BLaER1 (cell line): ENCODE measurements around the gene ATP10B.

ENCODE experiments used
- H3K27ac ChIP-seq: shearing (Covaris generic); formaldehyde crosslinking; 2 replicates; pipeline ENCODE4 v1.8.1; 2022
- H3K27me3 ChIP-seq: shearing (Covaris generic); formaldehyde crosslinking; 2 replicates; pipeline ENCODE4 v1.8.1; 2022
- H3K36me3 ChIP-seq: shearing (Covaris generic); formaldehyde crosslinking; 2 replicates; pipeline ENCODE4 v1.8.1; 2022
- H3K4me1 ChIP-seq: shearing (Covaris generic); formaldehyde crosslinking; 2 replicates; pipeline ENCODE4 v1.8.1; 2022
- H3K4me2 ChIP-seq: shearing (Covaris generic); formaldehyde crosslinking; 2 replicates; pipeline ENCODE4 v1.8.1; 2022
- H3K4me3 ChIP-seq: shearing (Covaris generic); formaldehyde crosslinking; 2 replicates; pipeline ENCODE4 v1.8.1; 2022
- H3K9ac ChIP-seq: shearing (Covaris generic); formaldehyde crosslinking; 2 replicates; pipeline ENCODE4 v1.8.1; 2022
- H3K9me3 ChIP-seq: shearing (Covaris generic); formaldehyde crosslinking; 2 replicates; pipeline ENCODE4 v1.8.1; 2022
- H4K20me1 ChIP-seq: shearing (Covaris generic); formaldehyde crosslinking; 2 replicates; pipeline ENCODE4 v1.8.1; 2022
- Cebpa-rat ChIP-seq: shearing (Covaris generic); IDR thresholded peaks from 2 replicates; pipeline ENCODE4 v1.8.1; 2022

Gene ATP10B

DNA sequence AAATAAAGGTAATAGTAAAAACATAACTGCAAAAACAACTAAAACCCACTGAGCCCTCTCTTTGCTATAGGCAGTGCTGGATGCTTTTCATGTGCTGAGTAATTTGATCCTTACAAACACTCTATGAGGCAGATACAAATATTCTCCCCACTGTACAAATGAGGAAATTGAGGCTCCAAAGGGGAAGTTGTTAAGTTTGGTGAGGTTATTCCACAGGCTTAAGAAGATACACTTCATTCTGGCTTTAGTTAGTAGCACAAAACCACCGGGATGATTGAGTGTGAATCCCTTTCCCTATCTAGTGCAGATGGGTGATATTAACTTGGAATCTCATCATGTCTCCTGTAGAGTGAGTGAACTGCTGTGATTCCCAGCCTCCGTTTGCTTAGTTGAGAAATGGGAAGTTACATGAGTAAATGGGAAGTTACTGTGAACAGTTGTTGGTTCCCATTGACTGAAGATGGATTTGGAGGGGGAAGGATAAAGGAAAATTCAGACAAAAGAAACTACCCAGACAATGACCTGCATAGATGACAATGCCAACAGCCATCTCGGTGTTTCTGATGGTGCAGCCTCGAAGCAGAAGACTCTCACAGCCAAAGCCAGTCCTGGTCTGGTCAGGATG lies 208.3 kb downstream of the ATP10B start:
- Histone ChIP-seq H4K20me1 (no peaks in the 10 kb centered on the region), H3K4me1 (no peaks in the 10 kb centered on the region), H3K36me3 (no peaks in the 10 kb centered on the region), H3K9me3 (no peaks in the 10 kb centered on the region), H3K4me3 (no peak overlapping the region), H3K9ac (no peak overlapping the region), H3K27ac (no peak overlapping the region), H3K27me3 (no peaks in the 10 kb centered on the region), H3K4me2 (no peak overlapping the region)
- no peak for TF ChIP-seq Cebpa-rat

DNA sequence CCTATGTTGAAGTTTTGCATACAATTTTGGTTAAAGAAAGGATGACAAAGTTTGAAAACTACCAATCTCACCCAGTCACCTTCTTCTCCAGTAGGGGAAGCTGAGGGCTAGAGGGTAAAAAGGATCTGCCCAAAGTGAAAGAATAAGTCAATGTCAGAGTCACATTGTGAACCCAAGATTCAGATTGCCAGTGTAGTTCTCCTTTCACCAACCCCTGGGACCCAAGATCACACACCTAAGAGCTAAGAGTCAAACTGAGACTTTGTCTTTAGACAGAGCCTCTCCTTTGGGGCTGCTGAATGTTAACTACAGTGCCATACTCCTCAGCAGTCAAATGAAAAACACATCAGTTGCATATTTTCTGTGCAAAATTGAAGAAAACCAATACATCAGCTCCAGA lies 210.6 kb downstream of the ATP10B start:
- Histone ChIP-seq H3K4me1 (no peaks in the 10 kb centered on the region), H3K9ac (no peak overlapping the region), H3K27me3 (no peaks in the 10 kb centered on the region), H3K27ac (no peak overlapping the region), H3K4me2 (no peak overlapping the region), H3K36me3 (no peaks in the 10 kb centered on the region), H3K9me3 (no peaks in the 10 kb centered on the region), H3K4me3 (no peak overlapping the region), H4K20me1 (no peaks in the 10 kb centered on the region)
- no peak for TF ChIP-seq Cebpa-rat

DNA sequence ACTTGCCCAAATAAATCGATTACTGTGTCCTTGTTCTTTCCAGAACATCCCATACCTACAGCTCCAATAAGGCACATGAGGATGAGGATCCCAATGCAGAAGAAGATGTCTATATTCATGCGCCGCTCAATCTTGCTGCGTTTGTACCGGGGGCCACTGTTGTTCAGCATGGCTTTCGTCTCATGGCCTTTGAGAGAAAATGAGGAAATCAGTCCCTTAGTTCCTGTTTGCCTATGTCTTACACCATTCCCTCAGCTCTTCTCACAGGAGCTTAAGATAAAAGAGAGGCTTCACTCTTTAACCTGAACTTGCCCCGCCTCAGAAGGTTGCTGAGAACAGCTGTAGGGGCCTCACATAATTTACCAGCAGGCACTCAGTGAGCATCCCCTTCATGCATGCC lies 211.6 kb downstream of the ATP10B start:
- Histone ChIP-seq H3K4me1 (no peaks in the 10 kb centered on the region), H3K27me3 (no peaks in the 10 kb centered on the region), H3K4me2 (no peak overlapping the region), H4K20me1 (no peaks in the 10 kb centered on the region), H3K27ac (no peak overlapping the region), H3K4me3 (no peak overlapping the region), H3K9me3 (no peaks in the 10 kb centered on the region), H3K36me3 (no peaks in the 10 kb centered on the region), H3K9ac (no peak overlapping the region)
- TF ChIP-seq Cebpa-rat, result no peak

GRCh38 chr5:160638161-160638742 lies 213.8 kb downstream of the ATP10B start:
- Histone ChIP-seq H4K20me1 (no peaks in the 10 kb centered on the region), H3K27ac (no peak overlapping the region), H3K4me3 (no peak overlapping the region), H3K9me3 (no peaks in the 10 kb centered on the region), H3K4me1 (no peaks in the 10 kb centered on the region), H3K9ac (no peak overlapping the region), H3K27me3 (no peaks in the 10 kb centered on the region), H3K4me2 (no peak overlapping the region), H3K36me3 (no peaks in the 10 kb centered on the region)
- no peak for TF ChIP-seq Cebpa-rat

DNA sequence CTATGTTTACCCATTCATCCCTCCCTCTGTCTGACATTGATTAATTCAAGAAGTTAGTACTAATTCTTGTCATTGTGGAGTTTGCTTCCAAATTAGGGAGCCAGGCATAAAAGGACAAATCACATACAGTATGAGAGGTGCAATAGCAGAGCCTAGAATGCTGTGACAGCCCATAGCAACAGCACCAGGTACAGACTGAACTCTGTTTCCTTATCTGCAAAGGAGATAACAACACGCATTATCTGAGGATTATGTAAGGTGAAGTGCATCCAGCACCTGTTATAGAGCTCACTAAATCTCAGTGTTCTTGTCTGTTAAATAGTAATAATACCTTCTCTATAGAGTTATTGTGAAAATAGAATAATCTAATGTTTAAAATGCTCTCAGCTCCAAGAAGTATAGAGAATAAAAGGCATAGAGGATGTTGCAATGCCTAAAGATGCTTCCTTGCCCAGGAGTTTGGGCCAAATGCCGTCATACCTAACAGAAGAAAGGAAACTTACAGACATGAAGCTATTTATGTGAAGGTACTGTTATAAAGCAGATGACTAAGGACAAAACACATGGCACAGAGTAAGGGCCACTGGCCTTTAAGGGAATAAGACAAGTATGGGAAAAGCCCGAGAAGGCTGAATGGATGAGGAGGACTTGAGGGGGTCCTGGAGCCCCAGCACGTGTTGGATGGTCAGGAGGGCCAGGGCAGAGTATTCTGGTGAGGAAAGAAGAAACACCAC lies 214.5 kb downstream of the ATP10B start:
- H3K9ac ChIP-seq, result no peak overlapping the region
- H3K4me2 ChIP-seq, result no peak overlapping the region
- H3K9me3 ChIP-seq, result no peaks in the 10 kb centered on the region
- H3K27me3 ChIP-seq, result no peaks in the 10 kb centered on the region
- no peak overlapping the region for H3K4me3 ChIP-seq
- H3K27ac ChIP-seq, result no peak overlapping the region
- no peaks in the 10 kb centered on the region for H3K4me1 ChIP-seq
- H3K36me3 ChIP-seq, result no peaks in the 10 kb centered on the region
- no peaks in the 10 kb centered on the region for H4K20me1 ChIP-seq
- no peak for TF ChIP-seq Cebpa-rat

DNA sequence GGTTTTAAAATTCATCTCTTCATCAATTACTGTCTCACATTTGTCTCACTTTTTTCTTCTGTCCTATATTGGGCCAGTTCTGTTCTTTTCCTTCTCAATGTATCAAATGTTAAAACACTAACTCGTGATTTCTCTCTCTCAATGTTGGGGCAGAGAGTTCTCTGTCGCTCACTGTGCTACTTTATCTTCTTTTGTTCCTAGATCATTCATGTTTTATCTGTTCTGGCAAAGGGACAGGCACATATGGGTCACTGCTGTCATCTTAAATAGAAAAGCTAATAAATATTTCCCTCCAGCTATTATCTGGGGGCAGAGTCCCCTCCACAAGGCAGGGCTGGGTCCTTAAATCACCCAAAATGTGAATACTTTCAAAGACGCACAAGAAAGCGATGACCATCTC lies 216.3 kb downstream of the ATP10B start:
- no peaks in the 10 kb centered on the region for H3K4me1 ChIP-seq
- H3K4me3 ChIP-seq, result no peak overlapping the region
- H3K27me3 ChIP-seq, result no peaks in the 10 kb centered on the region
- no peak for TF ChIP-seq Cebpa-rat
- H3K36me3 ChIP-seq, result no peaks in the 10 kb centered on the region
- H4K20me1 ChIP-seq, result no peaks in the 10 kb centered on the region
- no peak overlapping the region for H3K27ac ChIP-seq
- H3K4me2 ChIP-seq, result no peak overlapping the region
- no peak overlapping the region for H3K9ac ChIP-seq
- H3K9me3 ChIP-seq, result no peaks in the 10 kb centered on the region

DNA sequence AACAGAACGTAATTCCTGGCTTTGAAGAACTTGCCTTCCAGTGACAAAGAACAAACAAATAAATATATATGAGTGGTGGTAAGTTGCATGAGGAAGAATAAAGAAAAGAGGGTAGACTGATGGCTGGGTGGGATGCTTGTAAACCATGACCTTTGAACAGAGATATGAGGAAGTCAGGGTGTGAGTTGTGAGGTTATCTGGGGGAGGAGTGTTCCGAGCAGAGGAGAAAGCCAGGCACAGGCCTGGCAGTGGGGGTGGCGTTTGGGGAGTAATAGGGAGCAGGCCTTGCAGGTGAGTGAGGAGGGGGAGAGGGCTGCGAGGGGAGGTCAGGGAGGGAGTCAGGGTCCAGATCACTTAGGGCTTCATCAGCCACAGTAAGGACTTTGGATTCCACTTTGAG lies 217.0 kb downstream of the ATP10B start:
- H3K27ac ChIP-seq, result no peak overlapping the region
- H4K20me1 ChIP-seq, result no peaks in the 10 kb centered on the region
- no peak for TF ChIP-seq Cebpa-rat
- H3K4me2 ChIP-seq, result no peak overlapping the region
- no peak overlapping the region for H3K9ac ChIP-seq
- H3K4me1 ChIP-seq, result no peaks in the 10 kb centered on the region
- H3K27me3 ChIP-seq, result no peaks in the 10 kb centered on the region
- H3K4me3 ChIP-seq, result no peak overlapping the region
- H3K9me3 ChIP-seq, result no peaks in the 10 kb centered on the region
- H3K36me3 ChIP-seq, result no peaks in the 10 kb centered on the region

DNA sequence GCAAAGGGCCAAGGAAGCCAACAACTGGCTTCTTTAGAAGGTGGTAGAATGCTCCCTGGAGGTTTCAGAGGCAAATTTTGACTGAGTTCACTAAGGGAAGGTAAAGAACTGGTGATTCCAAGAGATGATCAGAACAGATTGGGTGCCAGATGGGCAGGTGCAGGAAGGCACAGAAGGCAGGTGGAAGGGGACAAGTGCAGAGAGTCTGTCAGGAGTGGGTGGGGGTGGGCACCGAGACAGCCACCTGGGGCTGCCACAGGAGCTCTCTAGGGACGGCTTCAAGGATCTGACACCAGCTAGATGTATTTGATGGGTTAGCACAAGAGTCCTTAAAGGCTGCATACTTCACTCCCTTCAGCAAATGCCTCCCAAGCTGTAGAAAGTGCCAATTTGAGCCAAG lies 223.0 kb downstream of the ATP10B start:
- Histone ChIP-seq H3K27me3 (no peaks in the 10 kb centered on the region), H3K4me2 (peak overlapping the region; percentile 45), H3K4me3 (no peak overlapping the region), H3K4me1 (peaks cover 8% of the 10 kb centered on the region), H3K27ac (no peak overlapping the region), H3K9ac (no peak overlapping the region), H4K20me1 (no peaks in the 10 kb centered on the region), H3K36me3 (no peaks in the 10 kb centered on the region), H3K9me3 (no peaks in the 10 kb centered on the region)
- TF ChIP-seq Cebpa-rat, result no peak

GRCh38 chr5:160628619-160628968 lies 223.4 kb downstream of the ATP10B start:
- no peaks in the 10 kb centered on the region for H4K20me1 ChIP-seq
- no peak overlapping the region for H3K27ac ChIP-seq
- no peak for TF ChIP-seq Cebpa-rat
- no peaks in the 10 kb centered on the region for H3K27me3 ChIP-seq
- no peak overlapping the region for H3K9ac ChIP-seq
- no peak overlapping the region for H3K4me3 ChIP-seq
- peak overlapping the region; percentile 45; the same call in 1 of the 2 replicates for H3K4me2 ChIP-seq
- H3K36me3 ChIP-seq, result no peaks in the 10 kb centered on the region
- no peaks in the 10 kb centered on the region for H3K9me3 ChIP-seq
- peaks cover 8% of the 10 kb centered on the region for H3K4me1 ChIP-seq

DNA sequence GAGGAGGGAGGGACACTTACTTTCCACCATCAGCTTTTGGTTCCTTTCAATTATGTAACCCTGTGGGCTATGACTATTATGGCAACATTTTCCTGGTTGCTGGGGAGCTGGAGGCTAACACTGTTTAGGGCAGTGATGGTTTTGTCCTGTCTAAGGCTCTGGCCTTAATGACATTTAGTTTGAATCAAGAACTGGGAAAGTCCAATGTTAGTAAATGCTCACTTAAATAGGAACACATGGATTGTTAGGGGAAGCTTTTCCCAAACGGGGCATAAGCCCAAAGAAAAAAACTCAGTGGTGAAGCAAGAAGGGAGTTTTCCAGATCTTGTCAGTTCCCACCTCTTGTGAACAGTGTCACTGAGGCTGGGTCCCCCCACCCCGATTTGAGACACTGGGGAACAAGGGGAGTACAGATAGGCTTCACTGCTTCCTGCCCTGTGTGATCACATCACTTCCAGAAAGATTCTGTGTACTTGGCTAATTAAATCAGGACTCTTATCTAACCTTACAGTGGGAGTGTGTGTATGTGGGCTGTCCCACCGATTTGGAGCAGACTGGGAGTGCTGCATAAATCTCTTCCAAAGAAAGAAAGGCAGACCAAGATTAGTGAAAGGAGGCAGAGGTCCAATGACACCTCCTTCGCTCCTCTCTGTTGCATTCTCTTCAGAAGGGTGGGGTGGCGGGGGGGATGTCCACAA lies 223.9 kb downstream of the ATP10B start:
- no peaks in the 10 kb centered on the region for H3K27me3 ChIP-seq
- no peak overlapping the region for H3K9ac ChIP-seq
- H3K36me3 ChIP-seq, result no peaks in the 10 kb centered on the region
- TF ChIP-seq Cebpa-rat, result no peak
- H3K4me1 ChIP-seq, result peaks cover 8% of the 10 kb centered on the region
- no peak overlapping the region for H3K27ac ChIP-seq
- H3K4me2 ChIP-seq, result no peak overlapping the region
- H3K4me3 ChIP-seq, result no peak overlapping the region
- no peaks in the 10 kb centered on the region for H4K20me1 ChIP-seq
- H3K9me3 ChIP-seq, result no peaks in the 10 kb centered on the region
